ENCODE results near the gene MGST2. TPM values are rescaled to one million over a fixed set of nuclear protein-coding genes. Genes with fewer than 3 reads are reported as not detected.

MGST2 gene
- 78.9 and 159 TPM in 2 replicates for total RNA-seq

GRCh38 chr4:139665690-139666529 lies at the start of gene MGST2:
Gene MGST2, plus strand, starts transcription at chr4:139665819. Its CDS starts 201 bp downstream, at chr4:139666020.

Other genes with a start within 250 kb of the MGST2 start
- gene RAB33B, start 211.7 kb upstream of the MGST2 start, total RNA-seq, result 24.4 and 35.0 TPM in 2 replicates
- gene SETD7, start 109.6 kb upstream of the MGST2 start, total RNA-seq, result 53.9 and 73.9 TPM in 2 replicates